Heart right ventricle (tissue), 16 donors: ENCODE measurements around the gene AGAP1. TPM values are rescaled to one million over a fixed set of nuclear protein-coding genes. Genes with fewer than 3 reads are reported as not detected.

Experiments used
- ATAC-seq, 8 donors: fragments of 200-7000 bp; cut with Tn5 transposase; one replicate each; pipeline ENCODE4 v1.9.1; 2020; ENCODE audit warnings: mild to moderate bottlenecking in 8 of 8, moderate library complexity in 8 of 8, moderate number of reproducible peaks in 1 of 8
- DNase-seq, 2 donors: peaks; one replicate each; pipeline ENCODE4 v3.0.0-alpha.2; 2020
- H3K27ac ChIP-seq, 10 donors: fragments of 200-600 bp; sonication (generic) in 2 of 10; one replicate each; pipeline versions ENCODE4 v1.5.0 to v1.8.0; 2020 to 2022; ENCODE audit warnings: mild to moderate bottlenecking in 3 of 10
- H3K27me3 ChIP-seq, 7 donors: fragments of 200-600 bp; one replicate each; pipeline ENCODE4 v1.8.0; 2021 to 2022; ENCODE audit warnings: mild to moderate bottlenecking in 2 of 7
- H3K36me3 ChIP-seq, 9 donors: fragments of 200-600 bp; sonication (generic) in 1 of 9; one replicate each; pipeline versions ENCODE4 v1.5.0 to v1.8.0; 2020 to 2022; ENCODE audit warnings: mild to moderate bottlenecking in 2 of 9
- H3K4me1 ChIP-seq, 9 donors: fragments of 200-600 bp; sonication (generic) in 1 of 9; one replicate each; pipeline versions ENCODE4 v1.5.0 to v1.8.0; 2020 to 2022; ENCODE audit warnings: mild to moderate bottlenecking in 4 of 9
- H3K4me3 ChIP-seq, 10 donors: fragments of 200-600 bp; sonication (generic) in 2 of 10; one replicate each; pipeline versions ENCODE4 v1.5.0 to v1.8.0; 2020 to 2022; ENCODE audit warnings: mild to moderate bottlenecking in 7 of 10, moderate library complexity in 2 of 10
- H3K9me3 ChIP-seq, 11 donors: fragments of 200-600 bp in 10 of 11; sonication (generic) in 2 of 11; one replicate each; pipeline versions ENCODE4 v1.5.0 to v1.8.0; 2013 to 2022; ENCODE audit warnings: mild to moderate bottlenecking in 2 of 11, control low read depth in 1 of 11, moderate library complexity in 1 of 11
- WGBS, 2 donors: extraction: QIAGEN DNeasy Blood & Tissue Kit; methylation state at CpG; one replicate each; pipeline ENCODE4 v1.1.7; 2013; ENCODE audit warnings: inconsistent platforms in 1 of 2; 5-methylcytosine and 5-hydroxymethylcytosine counted together
- intact Hi-C, 10 donors: fragments of 100-400 bp; cut with DNase I; formaldehyde crosslinking; loops; one replicate each; pipeline versions ENCODE4 v1.11.1 to v1.14.2; 2022
- polyA plus RNA-seq, 2 donors: library from polyadenylated mRNA; stranded (reverse); fragments of 200-250 nt; gene quantifications; one replicate each; pipeline ENCODE4 v1.2.3, GENCODE V29; 2013
- total RNA-seq, 10 donors: library from RNA; stranded (reverse); fragmentation: NEBNext Ultra II Directional in 3 of 10; extraction: Animal tissue kit (Norgen Biotek cat#: 25700) in 3 of 10; gene quantifications; one replicate each; pipeline versions ENCODE4 v1.2.1 to v1.2.4, GENCODE V29; 2021 to 2023
- TF ChIP-seq, protein P1 (sequence below), 9 donors: fragments of 200-600 bp; sonication (generic) in 2 of 9; IDR thresholded peaks; one replicate each; pipeline versions ENCODE4 v1.5.0 to v1.8.0; 2021 to 2022; ENCODE audit warnings: antibody characterized with exemption in 9 of 9, mild to moderate bottlenecking in 5 of 9, moderate library complexity in 1 of 9
- donor health status: Arrhythmogenic right ventricular cardiomyopathy.
- donor health status: ischemic (EF 13 %, LVEDD 7.1; RV severe dilation, severe dysfunction).
- donor health status: healthy with polysubstance abuse.
- donor health status: DM: no; HTN: yes; CAD: no.
- donor health status: DM: no; HTN: no; CAD: no.
- donor health status: ischemic (EF 25% LVEDD 6.9; RV normal size, moderate dysfunction).
- donor health status: ischemic (EF 25% LVEDD 5.7; RV mildly dilated, moderate dysfunction).
- donor health status: healthy.
- donor health status: DM: yes; HTN: yes; CAD: no.
- donor health status: Ischemic cardiomyopathy.
- donor health status: ischemic (EF 35%, LVEDD 5.7; RV mildly dilated, moderate dysfunction).
- donor health status: nonischemic (EF 11% LVEDD 7.7; RV severe dilation, severe dysfunction).
- donor health status: DM: yes; HTN: yes; CAD: no.
- donor health status: PGD.
- donor health status: ischemic (EF 29% LVEDD 5.4; RV normal size, mild dysfunction).
- donor health status: nonischemic (EF 23%, LVEDD 6.1; RV moderate dilation, normal function).

The AGAP1 gene
- total and polyA plus RNA-seq, 12 donors, result 3.5 to 29.2 (median 19.4) TPM

DNA sequence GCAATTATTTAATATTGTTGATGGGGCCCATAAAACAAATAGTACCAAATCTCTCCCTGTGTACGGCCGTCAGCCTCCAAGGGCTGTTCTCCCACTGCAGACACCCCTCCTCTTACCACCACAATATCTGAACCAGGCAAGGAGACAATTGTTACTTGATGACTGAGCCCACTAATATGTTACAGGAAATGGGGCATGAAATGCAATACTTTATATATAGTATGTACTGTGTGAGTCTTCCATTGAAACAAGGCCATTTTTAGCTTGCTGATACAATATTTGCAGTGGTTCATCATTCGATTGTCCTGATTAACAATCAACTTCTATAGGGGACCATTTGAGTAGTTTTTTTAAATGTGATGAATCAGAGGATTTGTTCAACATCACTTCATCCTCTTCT is 367.0 kb downstream of the AGAP1 start:
- Histone ChIP-seq H3K36me3 (no peaks in the 10 kb centered on the region), H3K9me3 (no peaks in the 10 kb centered on the region), H3K27ac (peak overlapping the region in 1 of 10 donors; percentile 85), H3K4me1 (peaks cover 0 to 48% (median 17%) of the 10 kb centered on the region in 9 donors), H3K27me3 (no peaks in the 10 kb centered on the region), H3K4me3 (no peak overlapping the region)
- intact Hi-C loops, result no loop called here
- TF ChIP-seq, protein P1, sequence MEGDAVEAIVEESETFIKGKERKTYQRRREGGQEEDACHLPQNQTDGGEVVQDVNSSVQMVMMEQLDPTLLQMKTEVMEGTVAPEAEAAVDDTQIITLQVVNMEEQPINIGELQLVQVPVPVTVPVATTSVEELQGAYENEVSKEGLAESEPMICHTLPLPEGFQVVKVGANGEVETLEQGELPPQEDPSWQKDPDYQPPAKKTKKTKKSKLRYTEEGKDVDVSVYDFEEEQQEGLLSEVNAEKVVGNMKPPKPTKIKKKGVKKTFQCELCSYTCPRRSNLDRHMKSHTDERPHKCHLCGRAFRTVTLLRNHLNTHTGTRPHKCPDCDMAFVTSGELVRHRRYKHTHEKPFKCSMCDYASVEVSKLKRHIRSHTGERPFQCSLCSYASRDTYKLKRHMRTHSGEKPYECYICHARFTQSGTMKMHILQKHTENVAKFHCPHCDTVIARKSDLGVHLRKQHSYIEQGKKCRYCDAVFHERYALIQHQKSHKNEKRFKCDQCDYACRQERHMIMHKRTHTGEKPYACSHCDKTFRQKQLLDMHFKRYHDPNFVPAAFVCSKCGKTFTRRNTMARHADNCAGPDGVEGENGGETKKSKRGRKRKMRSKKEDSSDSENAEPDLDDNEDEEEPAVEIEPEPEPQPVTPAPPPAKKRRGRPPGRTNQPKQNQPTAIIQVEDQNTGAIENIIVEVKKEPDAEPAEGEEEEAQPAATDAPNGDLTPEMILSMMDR (IDR thresholded peaks at IDR 0.05), result no peak
- ATAC-seq, result no peak
- DNase-seq, result no peak
- WGBS, 2 donors, result 82 to 86% methylated on average over 3 of the region's 3 CpGs

DNA sequence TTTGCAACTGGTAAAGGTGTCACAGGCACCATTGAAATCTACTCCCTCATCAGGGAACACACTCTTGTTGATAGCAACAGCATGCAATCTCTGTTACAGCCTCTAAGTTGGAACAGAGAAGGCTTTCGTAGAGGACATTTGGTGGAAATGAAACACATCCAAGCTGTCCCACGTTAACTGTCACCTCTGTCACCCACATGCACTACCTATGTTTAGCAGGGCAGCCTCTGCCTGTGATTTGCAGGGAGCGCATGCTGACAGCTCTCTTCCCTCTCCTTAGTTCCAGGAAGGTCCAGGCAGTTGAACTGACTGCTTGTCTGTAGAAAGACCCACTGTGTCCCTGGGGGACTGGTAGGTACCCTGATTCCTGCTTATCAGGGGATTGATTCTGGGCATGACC is 367.5 kb downstream of the AGAP1 start:
- TF ChIP-seq, protein P1 (IDR thresholded peaks at IDR 0.05), result no peak
- Histone ChIP-seq H3K4me3 (no peak overlapping the region), H3K36me3 (no peaks in the 10 kb centered on the region), H3K9me3 (no peaks in the 10 kb centered on the region), H3K27ac (no peak overlapping the region), H3K4me1 (peaks cover 0 to 48% (median 17%) of the 10 kb centered on the region in 9 donors), H3K27me3 (no peaks in the 10 kb centered on the region)
- DNase-seq, result no peak
- ATAC-seq, result peak in 3 of 8 donors; percentile 57 to 82 (median 80)
- intact Hi-C loops, result no loop called here
- WGBS, 2 donors, result 60 to 69% methylated on average over 3 of the region's 3 CpGs

DNA sequence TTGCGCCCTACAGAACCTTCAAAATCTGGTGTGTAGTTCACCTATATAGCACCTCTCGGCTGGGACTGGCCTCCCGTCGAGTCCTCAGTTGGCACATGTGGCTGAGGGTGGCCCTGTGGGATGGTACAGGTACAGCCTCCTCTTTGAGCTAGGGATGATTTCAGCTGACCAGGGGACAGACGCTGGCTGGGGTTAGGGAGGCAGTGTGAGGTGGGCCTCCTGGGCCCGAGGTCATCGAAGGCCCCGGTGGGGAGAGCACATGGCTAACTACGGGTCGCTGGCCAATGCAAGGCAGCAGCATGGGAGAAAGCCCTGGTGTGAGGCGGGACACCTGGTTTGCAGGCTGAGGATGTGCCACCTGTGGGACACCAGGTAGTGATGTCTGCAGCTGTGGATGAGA is 369.6 kb downstream of the AGAP1 start:
- WGBS, 2 donors, result 96 to 98% methylated on average over 11 of the region's 11 CpGs
- Histone ChIP-seq H3K36me3 (no peaks in the 10 kb centered on the region), H3K9me3 (no peaks in the 10 kb centered on the region), H3K27ac (no peak overlapping the region), H3K4me3 (no peak overlapping the region), H3K27me3 (no peaks in the 10 kb centered on the region), H3K4me1 (peaks cover 3 to 43% (median 17%) of the 10 kb centered on the region in 9 donors)
- DNase-seq, result no peak
- ATAC-seq, result no peak
- intact Hi-C loops, result no loop called here
- TF ChIP-seq, protein P1 (IDR thresholded peaks at IDR 0.05), result no peak

DNA sequence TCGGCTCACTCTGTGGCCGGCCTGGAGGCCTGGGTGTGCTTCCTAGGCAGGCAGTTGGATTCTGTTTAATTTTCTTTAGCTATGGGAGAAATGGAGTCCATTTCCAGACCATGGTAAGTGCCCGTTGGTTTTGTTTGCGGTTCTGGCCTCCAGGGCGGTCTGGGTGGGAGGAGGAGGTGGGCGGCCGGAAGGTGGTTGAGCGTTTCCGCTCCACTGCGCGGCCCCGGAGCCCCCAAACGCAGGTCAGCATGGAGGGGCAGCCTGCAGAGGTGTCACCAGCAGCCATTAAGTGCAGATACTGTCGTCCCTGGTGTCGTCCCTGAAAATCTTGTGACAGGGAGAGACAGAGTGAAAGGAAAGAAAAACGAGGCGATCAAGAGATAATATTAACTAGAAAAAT is 370.5 kb downstream of the AGAP1 start:
- TF ChIP-seq, protein P1 (IDR thresholded peaks at IDR 0.05), result no peak
- Histone ChIP-seq H3K4me1 (peaks cover 5 to 41% (median 17%) of the 10 kb centered on the region in 9 donors), H3K27ac (no peak overlapping the region), H3K27me3 (no peaks in the 10 kb centered on the region), H3K36me3 (no peaks in the 10 kb centered on the region), H3K9me3 (no peaks in the 10 kb centered on the region), H3K4me3 (no peak overlapping the region)
- 90 to 92% methylated on average over 17 of the region's 17 CpGs for WGBS, 2 donors
- no peak for DNase-seq
- ATAC-seq, result no peak
- intact Hi-C loops, result no loop called here
